HG02571 (cell line): ENCODE results near the gene TINCR.

Source experiments
- ATAC-seq: cut with Tn5 transposase; IDR thresholded peaks from one replicate; pipeline ENCODE4 v1.9.1; 2021; ENCODE audit warnings: mild to moderate bottlenecking, moderate library complexity; ENCODE audit not compliant: unreplicated experiment

TINCR gene

DNA sequence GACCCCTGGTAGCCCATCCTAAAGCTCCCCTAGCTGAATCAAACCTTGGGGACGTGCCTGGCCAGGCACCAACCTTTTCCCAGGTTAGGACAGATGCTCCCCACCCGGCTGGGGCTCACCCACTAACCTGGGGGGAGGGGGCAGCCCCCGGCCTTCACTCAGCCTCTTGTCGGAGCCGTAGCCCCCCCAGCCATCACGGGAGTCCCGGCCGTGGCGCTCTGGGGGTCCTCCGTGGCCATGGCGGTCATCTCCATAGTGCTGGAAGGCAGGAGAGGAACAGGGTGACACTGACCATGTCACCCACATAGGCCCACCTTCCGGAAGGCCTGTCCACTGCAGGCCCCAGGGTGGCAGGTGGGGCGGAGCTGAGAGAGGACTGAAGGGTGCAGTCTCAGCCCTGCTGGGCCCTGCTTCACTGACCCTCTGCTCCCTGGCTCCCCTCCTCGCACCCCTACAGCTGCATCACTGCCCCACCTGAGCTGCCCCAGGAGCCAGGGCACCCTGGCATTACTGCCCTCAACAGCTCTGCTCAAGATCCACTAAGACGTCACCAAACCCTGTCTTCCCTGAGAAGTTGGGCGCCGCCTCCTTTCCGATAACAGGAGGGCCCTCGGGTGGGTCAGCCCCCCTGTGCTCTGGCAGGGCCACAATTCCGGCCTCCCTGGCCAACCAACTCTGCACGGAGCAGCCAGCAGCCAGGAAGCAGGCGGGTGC lies 22.6 kb upstream of the TINCR start:
- ATAC-seq = no peak

DNA sequence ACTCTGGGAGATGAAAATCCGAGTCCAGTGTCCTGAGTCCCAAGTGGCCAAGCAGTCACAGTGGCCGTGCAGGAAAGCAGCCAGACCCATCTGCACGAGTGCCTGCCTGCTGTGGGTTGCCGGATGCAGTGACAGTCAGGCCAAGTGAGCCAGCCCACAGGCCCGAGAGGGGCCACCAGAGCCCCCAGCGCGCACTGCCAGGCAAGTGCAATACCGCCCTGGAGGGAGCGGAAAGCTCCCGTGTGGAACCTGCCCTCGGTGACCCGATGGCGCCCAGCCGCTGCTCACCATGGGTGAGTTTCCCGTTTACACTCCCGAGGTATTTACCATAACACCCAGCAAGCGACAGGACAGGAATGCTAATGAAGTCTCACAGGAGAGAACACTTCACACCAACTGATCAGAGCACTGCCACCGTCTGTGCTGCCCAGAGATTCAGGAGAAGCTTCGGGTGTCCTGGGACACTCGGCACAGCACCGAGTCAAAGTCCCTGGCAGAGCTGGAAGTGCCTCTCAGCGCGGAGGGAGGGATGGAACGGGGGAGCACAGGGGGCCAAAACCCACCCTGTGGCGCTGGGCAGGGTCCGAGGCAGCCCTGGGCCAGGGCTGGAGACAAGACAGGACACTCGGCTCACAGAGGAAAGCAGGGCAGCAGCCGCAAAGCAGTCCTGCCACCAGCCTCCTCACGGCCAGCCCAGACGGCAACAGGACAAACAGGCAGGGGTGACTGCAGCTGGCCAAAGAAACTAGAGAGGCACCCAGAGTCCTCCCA lies 21.3 kb upstream of the TINCR start:
- ATAC-seq = no peak

GRCh38 chr19:5588441-5588840 lies 20.7 kb upstream of the TINCR start:
- no peak for ATAC-seq

DNA sequence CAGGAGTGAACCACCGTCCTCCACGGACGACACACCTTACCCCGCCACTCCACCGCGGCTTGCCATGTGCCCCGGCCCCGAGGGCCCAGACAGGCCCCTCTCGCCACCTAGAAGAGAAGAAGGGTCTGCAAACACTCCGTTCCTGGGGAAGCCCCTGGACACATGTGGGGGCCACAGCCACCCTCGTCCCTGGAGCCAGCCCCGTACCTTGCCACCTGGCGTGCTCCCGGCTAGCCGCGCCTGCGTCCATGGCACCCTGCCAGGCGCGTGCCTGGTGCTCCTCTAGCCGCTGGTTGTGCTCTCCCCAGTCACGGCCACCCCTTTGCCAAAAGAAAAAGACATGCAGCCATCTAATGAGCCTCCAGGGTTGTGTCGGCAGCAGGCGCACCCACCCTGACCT lies 19.9 kb upstream of the TINCR start:
- no peak for ATAC-seq

- no peak for ATAC-seq
These were observed 19.3 kb upstream of the TINCR start for GRCh38 chr19:5587071-5587455.

DNA sequence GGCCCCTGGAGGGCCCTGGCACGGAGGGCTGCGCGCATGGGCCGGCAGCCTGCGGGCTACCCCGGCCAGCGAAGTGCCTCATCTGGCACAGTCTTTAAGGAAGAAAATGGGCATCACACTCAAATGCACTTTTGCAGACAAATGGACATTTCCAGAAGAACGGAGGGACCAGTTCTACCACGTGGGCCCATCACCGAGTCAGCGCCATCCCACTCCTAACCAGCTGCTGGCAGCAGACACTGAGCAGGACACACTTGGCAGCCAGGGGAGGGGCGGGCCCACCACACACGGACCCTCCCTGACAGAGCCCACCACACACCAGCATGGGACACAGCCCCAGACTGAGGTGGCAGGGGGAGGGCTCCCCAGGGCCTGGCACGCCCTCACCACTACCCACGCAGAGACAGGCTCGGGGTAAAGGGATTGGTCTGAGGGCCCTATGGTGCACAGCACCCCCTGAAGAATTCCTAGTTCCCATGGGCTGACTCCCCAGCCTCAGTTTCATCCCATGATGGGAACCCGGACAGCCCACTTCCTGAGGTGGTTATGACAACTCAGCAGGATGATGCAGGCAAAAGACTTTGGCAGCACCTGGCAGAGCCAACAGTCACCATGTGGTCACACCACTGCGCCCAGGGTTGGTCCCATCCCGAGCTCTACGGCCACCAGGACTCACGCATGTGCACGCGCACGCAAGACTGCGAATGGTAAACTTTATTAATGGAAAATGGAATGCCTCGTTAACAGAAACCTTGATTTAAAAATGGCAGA lies 18.7 kb upstream of the TINCR start:
- ATAC-seq = no peak

DNA sequence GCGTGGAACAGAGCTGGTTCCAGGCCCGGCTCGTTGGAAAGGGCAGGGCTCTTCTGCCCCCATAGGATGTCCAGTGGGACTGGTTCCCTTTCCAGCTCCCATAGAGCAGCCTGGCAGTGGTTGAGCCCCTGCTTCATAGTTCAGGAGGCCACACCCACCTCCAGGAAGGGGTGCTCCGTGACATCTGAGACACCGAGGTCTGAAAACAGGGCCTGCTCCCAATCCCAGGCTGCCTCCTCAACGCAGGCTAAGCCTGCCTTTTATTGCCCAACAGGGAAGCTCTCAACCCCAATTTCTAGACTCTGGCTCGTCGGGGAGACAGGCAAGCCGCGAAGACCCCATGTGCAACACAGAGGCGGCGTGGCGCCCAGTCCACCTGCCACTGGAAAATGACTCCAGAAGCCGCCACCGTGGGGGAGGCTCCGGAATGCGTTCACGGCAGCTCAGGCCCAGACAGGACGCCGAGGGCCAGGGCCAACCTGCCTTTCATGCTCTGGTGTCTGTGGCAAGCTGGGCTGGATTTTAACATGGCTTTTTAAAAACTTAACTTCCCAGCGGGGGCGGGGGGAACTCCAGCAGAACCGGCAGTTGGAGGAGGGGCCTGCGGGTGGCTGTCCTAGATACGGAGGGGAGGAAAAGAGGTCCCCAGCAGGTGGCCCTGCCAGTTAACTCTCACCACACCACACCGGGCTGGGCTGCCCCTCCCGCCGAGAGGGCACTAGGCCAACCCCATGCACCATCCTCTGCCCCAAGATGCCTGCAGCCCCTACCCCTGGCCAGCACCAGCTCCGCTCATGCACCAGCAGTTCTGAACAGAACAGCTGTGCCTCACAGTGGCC lies 17.9 kb upstream of the TINCR start:
- ATAC-seq = no peak

- ATAC-seq = no peak
These were observed 12.4 kb upstream of the TINCR start for GRCh38 chr19:5580161-5580571.

DNA sequence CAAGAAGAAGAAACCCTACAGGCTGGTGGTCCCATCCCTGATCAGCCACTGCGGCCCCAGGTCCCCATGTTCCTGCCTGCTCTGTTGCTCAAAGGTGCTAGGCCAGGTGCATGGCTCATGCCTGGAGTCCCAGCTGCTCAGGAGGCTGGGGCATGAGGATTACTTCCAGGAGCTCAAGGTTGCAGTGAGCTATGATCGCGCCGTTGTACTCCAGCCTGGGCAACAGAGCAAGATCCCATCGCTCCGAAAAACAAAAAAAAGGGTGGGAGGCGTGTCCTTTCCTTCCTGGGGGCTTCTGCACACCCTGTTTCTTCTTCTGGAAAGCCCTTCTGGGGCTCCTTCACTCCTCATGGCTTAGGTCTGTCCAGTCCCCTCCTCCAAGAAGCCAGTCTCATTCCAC lies 11.9 kb upstream of the TINCR start:
- no peak for ATAC-seq

DNA sequence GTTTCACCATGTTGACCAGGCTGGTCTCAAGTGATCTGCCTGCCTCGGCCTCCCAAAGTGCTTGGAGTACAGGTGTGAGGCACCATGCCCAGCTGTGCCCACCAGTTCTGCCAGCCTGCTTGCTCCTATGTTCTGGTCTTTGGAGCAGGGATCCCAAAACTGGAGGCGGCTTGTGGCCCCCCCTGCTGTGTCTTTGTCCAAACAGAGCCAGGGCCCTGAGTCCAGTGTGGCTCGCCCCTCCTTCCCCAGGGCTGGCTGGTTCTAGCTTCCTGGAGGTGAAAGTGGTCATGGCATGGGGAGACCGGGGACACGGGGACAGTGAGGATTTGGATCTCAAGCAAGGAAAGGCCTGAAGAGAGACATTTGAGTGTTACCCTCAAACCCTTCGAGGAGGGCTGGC lies 11.5 kb upstream of the TINCR start:
- no peak for ATAC-seq

- no peak for ATAC-seq
These were observed 10.5 kb upstream of the TINCR start for GRCh38 chr19:5578097-5578846.

- ATAC-seq = no peak
These were observed 7.8 kb upstream of the TINCR start for GRCh38 chr19:5575590-5575989.

DNA sequence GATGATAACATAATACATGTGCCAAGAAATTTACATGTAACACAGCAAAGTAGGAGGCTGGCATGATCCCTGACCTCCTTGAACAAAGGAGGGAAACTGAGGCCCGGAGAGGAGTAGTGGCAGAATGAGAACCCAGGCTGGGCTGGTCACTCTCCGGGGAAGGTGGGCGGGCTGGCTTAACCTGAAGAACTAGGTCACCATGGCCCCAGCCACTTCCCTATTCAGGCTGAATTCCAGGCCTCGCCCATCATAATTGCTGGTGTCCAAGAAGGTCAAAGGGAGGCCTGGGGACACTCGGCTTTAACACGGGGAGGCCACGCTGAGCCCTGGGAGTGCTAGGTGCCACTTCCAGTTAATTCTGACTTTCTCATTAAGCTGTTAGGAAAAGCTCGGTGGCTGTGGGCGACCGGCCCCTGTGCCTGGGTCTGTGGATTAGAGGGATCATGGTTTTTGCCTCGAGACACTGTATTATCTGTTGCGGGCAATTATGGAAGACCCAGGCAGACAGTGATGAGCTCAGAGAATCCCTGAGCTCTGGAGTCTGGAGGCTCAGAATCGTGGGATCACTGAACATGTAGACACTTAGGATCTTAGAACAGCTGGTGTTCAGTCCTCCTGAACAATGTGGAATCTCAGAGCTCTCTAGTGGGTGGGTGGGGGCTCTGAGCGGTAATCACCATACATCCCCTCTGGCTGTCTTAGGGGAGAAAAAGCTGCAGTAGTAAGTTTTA lies 5.0 kb upstream of the TINCR start:
- ATAC-seq = no peak

DNA sequence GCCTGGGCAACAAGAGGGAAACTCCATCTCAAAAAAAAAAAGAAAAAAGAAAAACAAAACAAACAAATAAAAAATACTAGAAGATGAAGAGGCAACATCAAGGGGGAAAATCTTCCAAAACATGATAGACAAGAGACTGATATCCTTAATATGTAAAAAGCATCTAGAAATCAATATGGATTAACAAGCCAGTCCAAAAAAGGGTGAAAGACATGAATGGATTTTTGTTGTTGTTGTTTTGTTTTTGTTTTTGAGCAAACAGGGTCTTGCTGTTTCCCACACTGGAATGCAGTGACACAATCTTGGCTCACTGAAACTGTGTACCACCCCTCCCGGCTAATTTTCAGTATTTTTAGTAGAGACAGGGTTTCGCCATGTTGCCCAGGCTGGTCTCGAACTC lies 4.0 kb upstream of the TINCR start:
- ATAC-seq = no peak

GRCh38 chr19:5567970-5568407 lies 236 bp upstream of the TINCR start:
- ATAC-seq = no peak

- no peak for ATAC-seq
These were observed 2.8 kb downstream of the TINCR start for GRCh38 chr19:5564930-5565329.

GRCh38 chr19:5563935-5564612 lies 3.7 kb downstream of the TINCR start:
- no peak for ATAC-seq

DNA sequence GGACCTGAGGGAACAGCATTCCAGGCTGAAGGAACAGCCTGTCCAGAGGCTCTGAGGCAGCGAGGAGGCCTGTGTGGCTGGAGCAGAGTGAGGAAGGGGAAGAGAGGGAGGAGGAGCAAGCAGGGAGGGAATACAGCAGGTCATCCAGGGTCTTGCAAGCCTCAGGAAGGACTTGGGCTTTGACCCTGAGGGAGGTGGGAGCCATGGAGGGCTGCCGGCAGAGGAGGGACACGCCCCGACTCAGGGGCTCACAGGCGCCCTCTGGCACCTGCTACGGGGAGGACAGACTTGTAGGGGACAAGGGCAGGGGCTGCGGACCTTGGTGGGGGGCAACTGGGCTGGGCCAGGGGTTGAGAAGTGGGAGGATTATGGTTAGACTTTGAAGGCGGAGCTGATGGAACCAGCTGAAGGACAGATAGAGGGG lies 4.7 kb downstream of the TINCR start:
- no peak for ATAC-seq

DNA sequence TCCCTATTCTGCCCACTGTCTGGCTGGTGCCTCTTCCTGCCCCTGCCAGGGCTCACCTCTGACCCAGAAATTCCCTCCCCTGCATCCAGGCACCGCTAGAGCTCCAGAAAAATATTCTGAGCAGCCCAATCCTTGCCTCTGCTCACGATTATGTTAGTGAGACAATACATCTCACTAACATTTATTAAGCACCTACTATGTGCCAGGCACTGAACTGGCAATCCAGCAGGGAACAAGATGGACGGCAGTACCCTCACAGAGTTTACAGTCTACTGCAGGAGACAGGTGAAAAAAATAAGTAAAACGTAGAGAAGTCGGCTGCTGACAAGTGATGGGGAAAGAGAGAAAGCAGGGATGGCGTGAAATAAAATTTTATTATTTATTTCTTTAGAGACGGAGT lies 5.5 kb downstream of the TINCR start:
- no peak for ATAC-seq
